Measurements from ENCODE around the gene PHTF1.

PHTF1 gene

DNA sequence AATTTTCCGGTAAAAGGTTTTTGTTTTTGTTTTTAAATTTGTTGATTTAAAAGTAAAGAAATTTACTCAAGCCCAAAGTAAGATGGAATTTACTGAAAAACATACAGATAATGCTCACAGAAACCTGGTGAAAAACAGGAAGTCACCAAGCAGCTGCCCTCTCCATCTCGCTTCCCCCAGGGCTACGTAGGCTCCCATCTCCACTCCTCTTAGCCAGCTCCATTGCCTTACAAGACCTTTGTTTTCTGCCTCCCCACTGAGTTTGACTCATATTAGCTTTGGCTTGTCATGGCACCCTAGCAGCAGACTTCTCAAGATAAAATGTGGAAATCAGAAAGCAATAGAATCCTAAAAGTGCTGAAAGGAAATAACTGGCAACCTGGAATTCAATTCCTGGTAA is 57.9 kb downstream of the PHTF1 start:
- TF ChIP-seq TAF1 (IDR thresholded peaks at IDR 0.05; ENCODE audit: borderline replicate concordance, insufficient read depth, low read length): no peak
- TF ChIP-seq, protein P1, sequence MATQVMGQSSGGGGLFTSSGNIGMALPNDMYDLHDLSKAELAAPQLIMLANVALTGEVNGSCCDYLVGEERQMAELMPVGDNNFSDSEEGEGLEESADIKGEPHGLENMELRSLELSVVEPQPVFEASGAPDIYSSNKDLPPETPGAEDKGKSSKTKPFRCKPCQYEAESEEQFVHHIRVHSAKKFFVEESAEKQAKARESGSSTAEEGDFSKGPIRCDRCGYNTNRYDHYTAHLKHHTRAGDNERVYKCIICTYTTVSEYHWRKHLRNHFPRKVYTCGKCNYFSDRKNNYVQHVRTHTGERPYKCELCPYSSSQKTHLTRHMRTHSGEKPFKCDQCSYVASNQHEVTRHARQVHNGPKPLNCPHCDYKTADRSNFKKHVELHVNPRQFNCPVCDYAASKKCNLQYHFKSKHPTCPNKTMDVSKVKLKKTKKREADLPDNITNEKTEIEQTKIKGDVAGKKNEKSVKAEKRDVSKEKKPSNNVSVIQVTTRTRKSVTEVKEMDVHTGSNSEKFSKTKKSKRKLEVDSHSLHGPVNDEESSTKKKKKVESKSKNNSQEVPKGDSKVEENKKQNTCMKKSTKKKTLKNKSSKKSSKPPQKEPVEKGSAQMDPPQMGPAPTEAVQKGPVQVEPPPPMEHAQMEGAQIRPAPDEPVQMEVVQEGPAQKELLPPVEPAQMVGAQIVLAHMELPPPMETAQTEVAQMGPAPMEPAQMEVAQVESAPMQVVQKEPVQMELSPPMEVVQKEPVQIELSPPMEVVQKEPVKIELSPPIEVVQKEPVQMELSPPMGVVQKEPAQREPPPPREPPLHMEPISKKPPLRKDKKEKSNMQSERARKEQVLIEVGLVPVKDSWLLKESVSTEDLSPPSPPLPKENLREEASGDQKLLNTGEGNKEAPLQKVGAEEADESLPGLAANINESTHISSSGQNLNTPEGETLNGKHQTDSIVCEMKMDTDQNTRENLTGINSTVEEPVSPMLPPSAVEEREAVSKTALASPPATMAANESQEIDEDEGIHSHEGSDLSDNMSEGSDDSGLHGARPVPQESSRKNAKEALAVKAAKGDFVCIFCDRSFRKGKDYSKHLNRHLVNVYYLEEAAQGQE (IDR thresholded peaks at IDR 0.05; ENCODE audit: insufficient read depth in 1 of 2, low read depth in 2 of 2, low read length in 2 of 2): no peak
- TF ChIP-seq FOXP2 (optimal IDR thresholded peaks at IDR 0.05; ENCODE audit: borderline replicate concordance, extremely low read depth, extremely low read length, insufficient read depth): no peak
- no peak for TF ChIP-seq POLR2AphosphoS5 (IDR thresholded peaks at IDR 0.05; ENCODE audit: low read depth, low read length)
- TF ChIP-seq SIN3A (IDR thresholded peaks at IDR 0.05; ENCODE audit: borderline replicate concordance, insufficient read depth, low read length): no peak

DNA sequence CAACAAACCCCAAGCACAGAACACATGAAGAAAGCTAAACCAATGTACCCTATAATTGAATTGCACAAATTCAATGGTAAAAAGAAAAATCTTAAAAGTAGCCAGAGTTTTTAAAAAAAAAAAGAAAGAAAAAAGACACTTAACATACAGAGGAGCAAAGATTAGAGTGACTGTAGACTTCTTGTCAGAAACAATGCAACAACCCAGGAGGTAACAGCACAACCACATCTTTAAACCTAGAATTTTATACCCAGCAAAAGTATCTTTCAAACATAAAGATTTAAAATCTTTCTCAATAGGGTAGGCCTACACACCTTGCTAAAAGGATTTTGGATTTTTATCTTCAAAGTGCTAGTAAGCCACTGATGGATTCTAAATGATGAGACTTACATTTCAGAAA is 64.4 kb downstream of the PHTF1 start:
- TF ChIP-seq SIN3A (IDR thresholded peaks at IDR 0.05; ENCODE audit: borderline replicate concordance, insufficient read depth, low read length) (no peak), TAF1 (IDR thresholded peaks at IDR 0.05; ENCODE audit: borderline replicate concordance, insufficient read depth, low read length) (no peak), POLR2AphosphoS5 (IDR thresholded peaks at IDR 0.05; ENCODE audit: low read depth, low read length) (no peak), FOXP2 (optimal IDR thresholded peaks at IDR 0.05; ENCODE audit: borderline replicate concordance, extremely low read depth, extremely low read length, insufficient read depth) (no peak)
- TF ChIP-seq, protein P1 (IDR thresholded peaks at IDR 0.05; ENCODE audit: insufficient read depth in 1 of 2, low read depth in 2 of 2, low read length in 2 of 2): no peak

DNA sequence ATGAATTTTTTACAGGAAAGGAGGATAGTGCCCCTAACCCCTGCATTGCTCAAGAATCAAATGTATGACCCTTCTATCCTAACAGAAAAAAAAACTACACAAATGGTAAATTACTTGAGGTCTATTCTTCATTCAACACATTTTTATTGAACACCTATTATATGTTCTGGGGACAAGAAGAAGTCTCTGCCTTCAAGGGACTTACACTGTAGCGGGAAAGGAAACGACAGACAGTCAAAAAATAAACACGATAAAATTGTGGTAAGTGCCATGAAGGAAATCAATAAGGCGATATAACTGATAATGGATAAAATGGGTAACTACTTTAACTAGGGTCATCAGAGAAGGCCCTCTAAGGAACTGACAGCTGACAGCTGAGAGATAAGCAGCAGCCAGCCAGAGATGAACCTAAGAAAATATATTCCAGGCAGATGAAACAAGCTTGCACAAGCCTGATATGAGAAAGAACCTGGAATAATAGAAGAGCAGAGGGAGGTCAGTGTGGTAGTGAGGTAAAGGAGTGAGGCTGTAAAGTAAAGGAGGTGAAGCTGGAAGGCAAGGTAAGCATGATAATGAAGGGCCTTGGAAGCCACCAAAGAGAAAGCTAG is 66.4 kb downstream of the PHTF1 start:
- TF ChIP-seq, protein P1 (IDR thresholded peaks at IDR 0.05; ENCODE audit: insufficient read depth in 1 of 2, low read depth in 2 of 2, low read length in 2 of 2): no peak
- TF ChIP-seq FOXP2 (optimal IDR thresholded peaks at IDR 0.05; ENCODE audit: borderline replicate concordance, extremely low read depth, extremely low read length, insufficient read depth): no peak
- no peak for TF ChIP-seq POLR2AphosphoS5 (IDR thresholded peaks at IDR 0.05; ENCODE audit: low read depth, low read length)
- TF ChIP-seq TAF1 (IDR thresholded peaks at IDR 0.05; ENCODE audit: borderline replicate concordance, insufficient read depth, low read length): no peak
- no peak for TF ChIP-seq SIN3A (IDR thresholded peaks at IDR 0.05; ENCODE audit: borderline replicate concordance, insufficient read depth, low read length)

DNA sequence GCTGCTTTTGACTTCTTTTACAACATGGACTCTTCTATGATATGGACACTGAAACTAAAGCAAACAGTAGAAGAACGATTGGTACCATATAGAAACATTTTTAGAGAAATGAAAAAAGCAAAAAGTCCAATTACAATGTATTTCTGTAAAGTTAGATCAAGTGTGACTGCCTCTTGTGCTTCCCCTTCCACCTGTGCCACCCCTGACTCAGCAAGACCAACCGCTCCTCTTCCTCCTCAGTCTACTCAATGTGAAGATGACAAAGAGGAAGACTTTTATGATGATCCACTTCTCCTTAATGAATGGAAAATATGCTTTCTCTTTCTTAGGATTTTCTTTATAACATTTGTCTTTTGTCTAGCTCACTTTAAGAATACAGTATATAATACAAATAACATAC is 66.9 kb downstream of the PHTF1 start:
- TF ChIP-seq SIN3A (IDR thresholded peaks at IDR 0.05; ENCODE audit: borderline replicate concordance, insufficient read depth, low read length) (no peak), FOXP2 (optimal IDR thresholded peaks at IDR 0.05; ENCODE audit: borderline replicate concordance, extremely low read depth, extremely low read length, insufficient read depth) (no peak), POLR2AphosphoS5 (IDR thresholded peaks at IDR 0.05; ENCODE audit: low read depth, low read length) (no peak), TAF1 (IDR thresholded peaks at IDR 0.05; ENCODE audit: borderline replicate concordance, insufficient read depth, low read length) (no peak)
- TF ChIP-seq, protein P1 (IDR thresholded peaks at IDR 0.05; ENCODE audit: insufficient read depth in 1 of 2, low read depth in 2 of 2, low read length in 2 of 2): no peak
